IPS-18c (cell line): Measurements from ENCODE around the gene TMEM101.
A peak's percentile ranks its signal among the peaks of the same experiment; 100 is the strongest.
"Not testable (repeated sequence)": the region's sequence is repeated elsewhere in the genome, so short reads cannot be mapped to it uniquely, and the experiment has no call there.

Source experiments
- H3K4me3 ChIP-seq: 2 replicates; pipeline ENCODE4 v1.7.0; 2013; ENCODE audit warnings: low read depth, mild to moderate bottlenecking, low read length, moderate library complexity; ENCODE audit not compliant: insufficient read depth
- H3K9me3 ChIP-seq: one replicate; pipeline ENCODE4 v1.6.1; 2013; ENCODE audit warnings: mild to moderate bottlenecking, low read length, moderate library complexity; ENCODE audit not compliant: control insufficient read depth, insufficient read depth

The TMEM101 gene

GRCh38 chr17:44033861-44034408 is 19.2 kb upstream of the TMEM101 start:
- Histone ChIP-seq H3K4me3 (no peak overlapping the region), H3K9me3 (no peaks in the 10 kb centered on the region)

DNA sequence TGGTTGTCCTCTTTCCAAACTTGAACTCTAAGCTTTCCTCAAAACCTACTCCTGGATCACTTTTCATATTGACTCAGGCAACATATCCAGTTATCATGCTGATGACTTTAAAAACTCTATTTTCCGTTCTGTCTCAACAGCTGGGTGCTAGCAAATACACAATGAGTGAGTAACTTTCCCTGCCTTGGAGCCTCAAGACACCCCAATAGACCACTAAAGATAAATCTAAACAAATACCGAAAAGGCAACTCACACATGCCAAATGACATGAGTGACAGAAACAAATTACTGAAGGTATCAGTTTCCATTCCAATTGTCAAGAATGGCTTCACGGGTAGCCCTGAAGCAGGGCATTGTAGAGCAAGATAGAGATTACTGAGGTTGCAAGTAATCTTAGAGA is 15.7 kb upstream of the TMEM101 start:
- no peaks in the 10 kb centered on the region for H3K9me3 ChIP-seq
- no peak overlapping the region for H3K4me3 ChIP-seq

DNA sequence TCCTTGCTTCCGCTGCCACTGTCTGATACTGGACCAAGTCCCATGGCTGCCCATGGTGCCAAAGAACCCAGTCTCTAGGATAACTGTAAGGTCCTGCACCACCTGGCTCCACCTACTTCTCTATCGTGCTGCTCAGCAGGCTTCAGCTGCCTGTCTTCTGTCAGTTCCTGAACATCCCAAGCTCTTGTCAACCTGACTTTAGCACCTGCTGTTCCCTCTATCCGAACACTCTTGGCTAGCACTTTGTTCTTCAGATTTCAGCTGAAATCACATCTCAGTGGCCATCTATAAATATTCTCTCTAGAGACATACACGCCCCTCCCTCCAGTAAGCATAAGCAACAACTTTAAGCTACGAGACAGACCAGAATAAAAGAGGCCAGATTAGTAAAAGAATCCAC is 15.0 kb upstream of the TMEM101 start:
- no peak overlapping the region for H3K4me3 ChIP-seq
- H3K9me3 ChIP-seq: no peaks in the 10 kb centered on the region

DNA sequence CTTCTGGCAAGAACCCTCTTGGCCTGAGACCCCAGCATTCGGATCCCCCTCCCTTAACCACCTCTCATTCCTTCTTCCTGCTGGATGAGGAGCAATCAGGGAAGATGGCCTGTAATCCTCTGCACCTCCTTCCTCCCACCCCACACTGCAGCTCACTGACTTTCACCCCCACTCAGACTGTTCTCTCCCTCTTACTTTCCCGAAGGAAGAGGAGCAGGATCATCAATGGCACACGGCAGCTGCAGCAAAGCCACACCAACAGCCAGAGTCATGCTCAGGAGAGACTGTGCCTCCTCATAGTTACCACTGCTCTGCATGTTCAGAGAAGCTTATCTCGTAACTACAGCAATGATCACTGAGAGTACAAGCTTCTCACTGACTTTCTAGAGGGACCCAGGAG is 10.1 kb upstream of the TMEM101 start:
- Histone ChIP-seq H3K9me3 (no peaks in the 10 kb centered on the region), H3K4me3 (no peak overlapping the region)

- Histone ChIP-seq H3K4me3 (no peak overlapping the region), H3K9me3 (no peaks in the 10 kb centered on the region)
Measured at GRCh38 chr17:44024271-44024663, 9.5 kb upstream of the TMEM101 start.

GRCh38 chr17:44023545-44024270 is 8.9 kb upstream of the TMEM101 start:
- Histone ChIP-seq H3K9me3 (no peaks in the 10 kb centered on the region), H3K4me3 (no peak overlapping the region)

GRCh38 chr17:44022246-44022645 is 7.5 kb upstream of the TMEM101 start:
- Histone ChIP-seq H3K4me3 (no peak overlapping the region), H3K9me3 (no peaks in the 10 kb centered on the region)

DNA sequence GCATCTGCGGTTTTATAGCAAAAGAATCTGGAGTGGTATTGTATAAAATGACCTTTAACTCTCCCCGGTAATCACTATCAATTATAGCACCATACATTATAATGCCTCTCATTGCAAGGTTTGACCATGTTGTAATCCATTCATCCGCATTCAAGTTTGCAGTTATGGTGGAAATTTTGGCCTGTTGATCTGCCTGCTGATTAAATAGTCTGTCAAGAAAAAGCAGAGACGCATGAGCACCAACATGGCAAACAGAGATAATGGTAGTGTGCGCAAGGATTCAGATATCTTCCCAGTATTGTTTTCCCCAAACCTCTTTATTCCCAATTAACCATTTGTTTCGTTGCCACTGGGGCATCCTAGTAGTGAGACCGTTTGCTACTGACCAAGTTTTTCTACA is 6.5 kb upstream of the TMEM101 start:
- H3K9me3 ChIP-seq, H3K4me3 ChIP-seq: not testable (repeated sequence)

DNA sequence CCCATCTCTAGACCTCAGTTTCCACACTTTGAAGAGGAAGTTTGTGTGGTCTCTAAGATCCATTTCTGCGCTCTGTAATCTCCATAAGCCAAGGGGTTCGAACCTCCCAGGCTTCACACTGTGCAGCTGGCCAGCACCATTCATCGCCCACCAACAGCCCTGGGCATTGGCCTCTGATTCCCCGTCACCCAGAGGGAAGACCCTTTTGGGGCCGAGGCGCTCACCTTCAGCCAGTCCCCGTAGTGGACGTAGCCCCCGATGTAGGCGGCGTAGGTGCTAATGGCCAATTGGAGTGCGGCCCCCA is 678 bp downstream of the TMEM101 start:
- H3K4me3 ChIP-seq: peak overlapping the region; percentile 82
- no peaks in the 10 kb centered on the region for H3K9me3 ChIP-seq

- H3K9me3 ChIP-seq: no peaks in the 10 kb centered on the region
- H3K4me3 ChIP-seq: no peak overlapping the region
Measured at GRCh38 chr17:44012874-44013273, 1.9 kb downstream of the TMEM101 start.

DNA sequence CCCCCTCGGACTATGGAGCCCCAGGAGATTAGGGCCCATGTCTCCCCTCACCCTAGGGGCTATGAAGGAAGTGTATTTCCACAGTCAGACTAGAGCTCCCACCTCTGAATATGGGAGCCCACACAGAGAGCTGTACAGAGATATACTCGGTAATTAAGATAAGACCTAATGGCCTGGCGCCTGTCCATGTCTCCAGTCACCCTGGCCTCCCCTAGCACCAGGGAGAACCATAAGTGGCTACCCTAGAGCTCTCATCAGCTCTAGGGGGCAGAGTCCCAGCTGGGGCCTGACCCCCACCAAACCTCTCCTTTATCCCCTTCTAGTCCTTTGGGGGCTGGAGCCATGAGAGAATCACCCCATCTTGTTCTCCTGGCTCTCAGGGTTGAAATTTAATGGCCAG is 2.4 kb downstream of the TMEM101 start:
- Histone ChIP-seq H3K9me3 (no peaks in the 10 kb centered on the region), H3K4me3 (no peak overlapping the region)

DNA sequence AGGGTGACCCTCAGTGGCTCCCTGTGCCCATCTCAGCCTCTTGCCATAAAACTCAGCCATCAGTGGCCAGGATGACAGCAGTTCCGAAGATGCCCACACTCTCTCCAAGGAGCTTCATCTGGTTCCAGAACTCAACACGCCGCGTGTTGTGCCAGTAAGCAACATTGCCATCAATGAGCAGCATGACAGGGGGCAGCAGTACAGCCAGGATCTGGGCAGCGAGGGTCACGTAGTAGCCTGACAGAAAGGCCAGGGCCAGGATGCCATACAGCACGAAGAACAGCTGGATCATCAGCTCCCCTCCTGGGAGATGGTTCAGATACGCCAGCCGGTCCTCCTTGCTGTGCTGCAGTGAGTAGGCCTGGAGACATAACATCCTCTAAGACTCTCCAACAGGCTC is 2.9 kb downstream of the TMEM101 start:
- no peaks in the 10 kb centered on the region for H3K9me3 ChIP-seq
- H3K4me3 ChIP-seq: no peak overlapping the region

GRCh38 chr17:44010966-44011647 is 3.7 kb downstream of the TMEM101 start:
- H3K9me3 ChIP-seq: no peaks in the 10 kb centered on the region
- H3K4me3 ChIP-seq: no peak overlapping the region

DNA sequence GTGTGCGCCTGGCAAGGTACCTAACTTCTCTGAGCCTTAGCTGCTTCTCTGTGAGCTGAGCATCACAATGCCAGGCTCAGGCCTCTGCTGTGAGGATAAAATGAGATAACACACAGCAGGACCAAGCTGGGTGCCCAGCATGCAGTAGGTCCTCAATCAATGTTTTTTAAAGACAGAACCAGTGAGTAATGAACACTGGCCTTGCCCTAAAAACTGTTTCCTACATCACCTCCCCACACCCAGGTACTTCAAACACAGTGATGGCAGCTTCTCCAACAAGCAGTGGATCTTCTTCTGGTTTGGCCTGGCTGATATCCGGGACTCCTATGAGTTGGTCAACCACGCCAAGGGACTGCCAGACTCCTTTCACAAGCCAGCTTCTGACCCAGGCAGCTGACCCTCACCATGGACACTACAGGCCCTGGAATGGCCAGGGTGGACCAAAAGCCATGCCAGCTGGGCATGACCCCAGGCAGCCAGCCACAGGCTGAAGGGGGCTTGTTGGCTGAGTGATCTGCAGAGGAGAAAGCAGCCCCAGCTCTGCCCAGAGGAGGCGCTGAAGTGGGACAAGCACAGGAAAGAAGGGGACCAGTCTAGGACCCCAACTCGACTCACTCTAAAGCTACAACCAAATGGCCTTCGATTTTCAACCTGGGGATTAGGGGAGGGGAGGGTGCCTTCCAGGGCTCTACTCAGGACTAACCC is 6.4 kb downstream of the TMEM101 start:
- Histone ChIP-seq H3K4me3 (no peak overlapping the region), H3K9me3 (no peaks in the 10 kb centered on the region)

DNA sequence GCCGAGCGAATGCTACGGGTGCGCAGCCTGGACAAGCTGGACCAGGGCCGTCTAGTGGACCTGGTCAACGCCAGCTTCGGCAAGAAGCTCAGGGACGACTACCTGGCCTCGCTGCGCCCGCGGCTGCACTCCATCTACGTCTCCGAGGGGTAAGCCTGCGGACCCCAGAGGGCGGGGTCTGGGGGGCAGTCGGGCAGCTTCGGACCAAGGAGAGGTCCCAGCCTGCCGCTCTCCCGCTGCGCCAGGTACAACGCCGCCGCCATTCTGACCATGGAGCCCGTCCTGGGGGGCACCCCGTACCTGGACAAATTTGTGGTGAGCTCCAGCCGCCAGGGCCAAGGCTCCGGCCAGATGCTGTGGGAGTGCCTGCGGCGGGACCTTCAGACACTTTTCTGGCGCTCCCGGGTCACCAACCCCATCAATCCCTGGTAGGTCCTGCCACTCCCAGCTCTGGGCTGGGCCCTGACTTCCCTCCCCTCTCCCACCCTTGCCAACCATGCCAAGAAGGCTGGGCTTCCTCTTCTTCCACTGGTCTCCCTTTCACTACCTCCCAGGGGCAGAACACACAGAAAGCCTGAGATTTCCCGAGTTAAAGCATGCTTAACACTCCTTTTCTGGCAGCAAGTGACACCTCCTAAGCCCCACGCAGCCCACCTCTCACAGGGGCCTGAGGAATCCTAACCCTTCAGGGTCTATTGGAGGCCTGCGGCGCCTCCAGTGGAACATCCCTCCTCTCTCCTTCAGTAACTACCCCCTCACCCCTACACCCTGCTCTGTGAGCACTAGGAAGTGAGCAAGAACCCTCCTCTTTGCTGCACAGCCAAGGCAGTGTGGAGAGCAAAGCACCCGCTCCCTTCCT is 7.2 kb downstream of the TMEM101 start:
- Histone ChIP-seq H3K9me3 (no peaks in the 10 kb centered on the region), H3K4me3 (peak overlapping the region; percentile 49)

- Histone ChIP-seq H3K4me3 (peak overlapping the region; percentile 49), H3K9me3 (no peaks in the 10 kb centered on the region)
Measured at GRCh38 chr17:44006598-44007345, 8.0 kb downstream of the TMEM101 start.

DNA sequence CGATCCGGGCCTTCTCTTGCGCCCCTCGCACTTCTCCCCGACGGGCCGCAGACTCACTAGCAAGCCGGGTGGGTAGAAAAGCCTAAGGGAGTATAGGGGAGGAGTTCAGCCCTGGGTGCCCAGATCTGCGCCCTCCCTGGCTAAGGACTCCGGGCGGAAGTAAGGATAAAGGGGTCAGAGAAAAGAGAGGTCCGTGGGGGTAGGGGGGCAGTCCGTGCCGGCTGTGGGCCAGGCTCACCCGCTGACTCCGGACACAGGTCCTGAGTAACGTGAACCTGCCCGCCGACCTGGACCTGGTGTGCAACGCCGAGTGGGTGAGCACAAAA is 8.5 kb downstream of the TMEM101 start:
- H3K9me3 ChIP-seq: no peaks in the 10 kb centered on the region
- peak overlapping the region; percentile 49 for H3K4me3 ChIP-seq
